WI38 (cell line): ENCODE results near the gene CARHSP1.

Source experiments
- H3K4me3 ChIP-seq: 2 replicates; pipeline ENCODE4 v1.5.1; 2011; ENCODE audit warnings: low read depth, mild to moderate bottlenecking, control low read depth, low read length
- TF ChIP-seq, protein P1 (sequence below): IDR thresholded peaks from 2 replicates; pipeline ENCODE4 v1.5.1; 2012; ENCODE audit warnings: low read depth, mild to moderate bottlenecking, control low read depth, low read length

Gene CARHSP1

DNA sequence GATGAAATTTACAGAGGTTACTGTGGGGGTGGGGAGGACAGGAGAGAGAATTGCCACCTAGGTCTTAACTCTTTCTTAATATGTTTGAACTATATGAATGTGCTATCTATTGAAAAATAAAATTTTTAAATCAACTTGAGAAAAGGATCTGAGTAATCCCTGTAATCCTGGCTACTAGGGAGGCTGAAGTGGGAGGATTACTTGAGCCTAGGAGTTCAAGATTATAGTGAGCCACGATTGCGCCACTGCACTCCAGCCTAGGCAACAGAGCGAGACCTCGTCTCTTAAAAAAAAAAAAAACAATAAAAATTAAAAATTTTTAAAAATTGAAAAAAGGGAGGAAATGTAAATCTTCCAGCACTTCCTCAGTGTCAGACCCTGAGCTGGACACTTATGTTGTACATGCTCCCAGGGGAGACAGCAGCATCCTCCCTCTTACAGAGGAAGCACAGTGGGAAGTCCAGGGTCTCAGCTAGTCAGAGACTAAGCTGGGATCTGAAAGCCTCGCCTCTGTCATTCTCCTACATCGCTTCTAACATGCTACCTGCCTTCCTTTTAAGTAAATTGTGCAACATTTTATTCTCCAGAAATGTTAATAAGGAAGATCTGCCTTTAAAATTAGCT lies 49.3 kb downstream of the CARHSP1 start:
- TF ChIP-seq, protein P1, sequence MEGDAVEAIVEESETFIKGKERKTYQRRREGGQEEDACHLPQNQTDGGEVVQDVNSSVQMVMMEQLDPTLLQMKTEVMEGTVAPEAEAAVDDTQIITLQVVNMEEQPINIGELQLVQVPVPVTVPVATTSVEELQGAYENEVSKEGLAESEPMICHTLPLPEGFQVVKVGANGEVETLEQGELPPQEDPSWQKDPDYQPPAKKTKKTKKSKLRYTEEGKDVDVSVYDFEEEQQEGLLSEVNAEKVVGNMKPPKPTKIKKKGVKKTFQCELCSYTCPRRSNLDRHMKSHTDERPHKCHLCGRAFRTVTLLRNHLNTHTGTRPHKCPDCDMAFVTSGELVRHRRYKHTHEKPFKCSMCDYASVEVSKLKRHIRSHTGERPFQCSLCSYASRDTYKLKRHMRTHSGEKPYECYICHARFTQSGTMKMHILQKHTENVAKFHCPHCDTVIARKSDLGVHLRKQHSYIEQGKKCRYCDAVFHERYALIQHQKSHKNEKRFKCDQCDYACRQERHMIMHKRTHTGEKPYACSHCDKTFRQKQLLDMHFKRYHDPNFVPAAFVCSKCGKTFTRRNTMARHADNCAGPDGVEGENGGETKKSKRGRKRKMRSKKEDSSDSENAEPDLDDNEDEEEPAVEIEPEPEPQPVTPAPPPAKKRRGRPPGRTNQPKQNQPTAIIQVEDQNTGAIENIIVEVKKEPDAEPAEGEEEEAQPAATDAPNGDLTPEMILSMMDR = no peak
- no peak overlapping the region for H3K4me3 ChIP-seq

DNA sequence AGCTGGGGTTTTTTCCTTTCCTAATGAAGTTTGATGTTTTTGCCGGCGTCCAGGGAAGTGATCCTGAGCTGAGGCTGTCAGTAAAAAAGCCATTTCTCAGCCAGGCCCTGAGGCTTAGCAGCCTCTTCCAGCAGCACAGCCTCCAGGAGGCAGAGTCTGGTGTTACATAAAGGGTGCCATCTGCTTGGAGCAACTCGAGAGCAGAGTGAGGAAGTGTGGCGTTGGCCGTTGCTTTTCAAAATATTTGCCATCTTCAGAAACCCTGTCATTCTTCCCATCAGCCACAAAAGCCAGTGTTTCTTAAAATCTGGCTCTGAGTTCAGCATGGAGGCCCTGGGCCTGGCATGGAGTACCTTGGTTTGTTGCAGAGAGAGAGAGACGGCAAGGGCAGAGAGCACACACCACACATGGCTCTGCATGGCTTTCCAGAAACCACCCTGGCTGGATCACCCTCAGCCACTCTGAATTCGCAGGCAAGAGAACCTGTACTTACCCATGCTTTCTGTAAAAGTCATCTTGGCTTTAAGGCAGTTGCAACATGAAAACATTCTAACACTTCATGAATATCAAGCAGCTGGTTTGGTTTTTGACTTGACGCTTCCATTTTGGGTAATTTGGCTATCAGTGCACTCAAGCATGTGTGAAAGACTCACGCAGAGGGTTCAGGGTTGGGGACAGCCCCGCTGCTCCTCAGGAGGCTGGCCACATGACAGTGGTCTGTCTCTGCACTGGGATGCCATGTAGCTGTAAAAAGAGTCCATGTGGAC lies 50.1 kb downstream of the CARHSP1 start:
- TF ChIP-seq, protein P1 = no peak
- no peak overlapping the region for H3K4me3 ChIP-seq

DNA sequence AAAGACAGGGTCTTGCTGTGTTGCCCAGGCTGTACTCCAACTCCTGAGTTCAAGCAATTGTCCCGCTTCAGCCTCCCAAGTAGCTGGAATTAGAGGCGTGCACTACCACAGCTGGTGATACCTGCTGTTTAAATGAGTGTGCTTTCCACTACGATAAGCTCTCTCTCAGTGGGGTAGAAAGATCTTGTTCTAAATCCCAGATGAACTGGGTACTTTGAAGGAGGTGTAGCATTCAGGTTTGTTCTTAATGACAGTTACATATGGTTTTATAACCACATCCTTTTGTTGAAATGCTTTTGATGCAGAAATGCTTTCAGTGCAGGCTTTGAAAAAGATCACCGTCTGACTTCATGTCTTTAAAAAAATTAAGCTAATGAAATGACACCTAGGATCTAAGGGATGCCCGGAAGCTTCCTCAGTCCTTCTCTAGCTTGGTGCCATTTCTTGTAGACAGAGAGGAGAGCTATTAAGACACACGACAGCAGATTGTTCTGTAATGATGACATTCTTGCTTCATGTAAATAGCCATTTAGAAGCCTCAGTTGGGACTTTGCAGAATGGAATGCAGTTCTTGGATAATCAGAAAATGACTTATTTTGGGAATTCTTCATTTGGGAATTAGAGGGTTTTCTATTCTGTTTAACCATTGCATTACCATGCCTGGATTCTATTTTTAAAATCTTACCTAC lies 51.7 kb downstream of the CARHSP1 start:
- TF ChIP-seq, protein P1 = no peak
- H3K4me3 ChIP-seq = no peak overlapping the region

DNA sequence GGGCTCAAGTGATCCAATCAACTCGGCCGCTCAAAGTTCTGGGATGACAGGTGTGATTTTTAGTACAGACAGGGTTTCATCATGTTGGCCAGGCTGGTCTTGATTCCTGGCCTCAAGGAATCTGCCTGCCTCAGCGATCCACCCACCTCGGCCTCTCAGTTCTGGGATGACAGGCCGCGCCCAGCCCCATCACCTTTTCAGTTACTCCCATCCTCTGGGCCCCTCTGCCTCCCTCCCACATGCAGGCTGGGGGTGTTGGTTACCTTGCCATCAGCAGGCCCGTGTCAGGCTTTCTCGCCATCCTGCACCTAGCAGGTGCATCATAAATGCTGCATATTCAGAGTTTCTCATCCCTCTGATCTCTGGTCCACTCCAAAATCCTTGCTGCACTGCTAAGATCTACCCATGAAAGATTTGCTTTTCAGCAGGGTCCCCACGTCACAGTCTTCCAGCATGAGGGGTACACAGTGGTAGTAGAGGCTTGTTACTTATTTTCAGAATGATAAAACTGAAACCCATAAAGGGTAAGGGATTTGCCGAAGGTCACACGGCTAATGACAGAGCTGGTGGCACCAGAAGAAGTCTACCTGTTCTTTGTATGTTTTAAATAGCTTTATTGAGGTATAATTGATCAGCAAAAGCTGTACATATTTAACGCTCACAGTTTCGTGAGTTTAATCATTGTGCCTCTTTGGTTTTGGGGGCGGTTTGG lies 54.6 kb downstream of the CARHSP1 start:
- TF ChIP-seq, protein P1 = no peak

DNA sequence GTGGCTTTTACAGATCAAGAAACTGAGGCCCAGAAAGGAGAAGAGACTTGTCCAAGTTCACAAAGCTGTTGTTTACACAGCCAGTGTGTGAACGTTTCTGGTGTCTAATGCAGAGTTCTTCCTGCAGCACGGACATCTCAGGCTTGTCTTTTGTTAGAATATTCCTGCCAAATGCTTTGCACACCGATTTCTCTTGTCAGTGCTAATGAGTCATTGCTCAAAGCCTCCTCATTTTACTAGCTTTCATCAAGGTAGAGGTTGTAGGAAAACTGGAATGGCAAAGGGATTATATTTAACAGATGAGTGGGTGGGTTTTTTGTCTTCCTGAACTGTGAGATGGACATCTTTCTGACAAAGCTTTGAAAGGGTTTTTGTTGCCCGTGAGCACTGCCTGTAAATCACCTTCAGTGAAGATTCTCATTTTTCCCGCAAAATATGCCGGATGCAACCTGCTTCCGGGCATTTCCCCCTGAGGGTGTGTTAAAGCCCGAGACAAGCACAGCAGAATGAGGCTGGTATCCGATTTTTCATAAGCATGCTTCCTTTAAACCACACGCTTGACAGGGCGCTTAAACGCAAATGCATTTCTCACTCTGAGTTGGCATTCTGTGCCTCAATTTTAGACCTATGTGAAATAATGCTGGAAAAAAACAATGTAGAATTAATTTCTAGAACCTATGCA lies 56.5 kb downstream of the CARHSP1 start:
- TF ChIP-seq, protein P1 = no peak
- no peak overlapping the region for H3K4me3 ChIP-seq

More for the DNA sequence above, 54.6 kb downstream of the CARHSP1 start:
- no peak overlapping the region for H3K4me3 ChIP-seq

DNA sequence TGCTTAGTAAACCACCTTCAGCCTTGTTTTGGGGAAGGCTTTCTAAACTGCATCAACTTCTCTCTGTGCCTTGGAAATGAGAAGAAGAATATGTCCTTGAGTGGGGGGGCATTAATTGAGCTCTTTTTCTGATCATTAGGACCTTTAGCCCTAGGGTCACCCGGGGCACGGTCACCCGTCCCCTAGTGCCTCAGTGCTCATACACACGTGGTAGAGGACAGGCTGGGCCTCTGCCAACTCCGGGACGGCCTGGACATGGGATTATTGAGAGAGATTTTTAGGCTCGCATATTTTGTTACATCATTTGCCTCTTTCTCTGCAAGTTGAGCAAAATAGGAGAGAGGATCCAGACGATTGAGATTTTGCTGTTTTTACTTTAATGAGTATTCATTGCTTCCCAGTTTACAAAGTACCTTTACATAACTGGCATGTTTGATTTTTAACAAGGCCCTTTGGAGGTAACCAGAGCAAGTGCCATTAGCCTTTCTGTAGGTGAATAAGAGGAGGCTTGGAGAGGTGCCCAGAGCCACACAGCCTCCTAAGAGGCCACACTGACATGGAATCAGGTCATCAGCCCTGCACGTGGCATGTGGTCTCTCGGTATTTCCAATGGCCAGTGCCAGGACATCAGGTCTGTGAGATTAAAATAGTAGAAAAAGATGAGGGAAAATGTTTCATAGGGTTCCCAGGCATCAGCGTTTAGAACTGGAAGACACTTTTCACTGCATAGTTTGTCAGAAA lies 60.0 kb downstream of the CARHSP1 start:
- TF ChIP-seq, protein P1 = no peak
- H3K4me3 ChIP-seq = no peak overlapping the region
